Esophagus muscularis mucosa (tissue), 4 donors: ENCODE results near the gene UBE2G1.
A peak's percentile ranks its signal among the peaks of the same experiment; 100 is the strongest.

Experiments used
- EP300 ChIP-seq: sonication (generic); formaldehyde crosslinking; IDR thresholded peaks from one replicate; pipeline ENCODE4 v1.6.1; 2017; ENCODE audit warnings: antibody characterized with exemption
- POLR2A ChIP-seq: fragments of 450-650 bp; IDR thresholded peaks from one replicate; pipeline ENCODE4 v1.6.1; 2017; ENCODE audit warnings: antibody characterized with exemption, moderate library complexity, mild to moderate bottlenecking, low read depth
- POLR2AphosphoS5 ChIP-seq, 2 donors: sonication (generic); formaldehyde crosslinking; IDR thresholded peaks; one replicate each; pipeline ENCODE4 v1.6.1; 2017; ENCODE audit warnings: antibody characterized with exemption in 2 of 2
- TF ChIP-seq, protein P1 (sequence below), 3 experiments: fragments of 200-600 bp in 2 of 3; fragments of 450-650 bp in 1 of 3; sonication (generic) in 2 of 3; IDR thresholded peaks; one replicate each; pipeline ENCODE4 v1.5.1; 2017 to 2019; ENCODE audit warnings: antibody characterized with exemption in 3 of 3, mild to moderate bottlenecking in 2 of 3, moderate library complexity in 1 of 3

DNA sequence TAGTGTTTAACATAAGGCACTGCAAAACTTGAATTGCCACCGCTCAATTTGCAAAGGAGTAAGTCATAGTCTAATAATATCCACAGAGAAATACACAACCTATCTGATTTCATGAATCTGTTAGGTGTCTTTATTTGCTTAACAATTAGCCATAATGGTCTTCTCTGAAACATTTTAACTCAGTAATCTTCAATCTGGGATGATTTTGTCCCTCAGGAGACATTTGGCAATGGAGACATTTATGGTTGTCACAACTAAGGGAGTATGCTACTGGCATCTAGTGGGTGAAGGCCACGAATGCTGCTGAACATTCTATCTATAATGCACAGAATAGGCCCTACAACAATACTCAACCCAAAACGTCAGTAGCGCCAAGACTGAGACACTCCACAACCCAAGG is 4.3 kb downstream of the UBE2G1 start:
- TF ChIP-seq POLR2A (no peak), EP300 (no peak), POLR2AphosphoS5 (IDR thresholded peaks at IDR 0.05) (no peak)
- TF ChIP-seq, protein P1, sequence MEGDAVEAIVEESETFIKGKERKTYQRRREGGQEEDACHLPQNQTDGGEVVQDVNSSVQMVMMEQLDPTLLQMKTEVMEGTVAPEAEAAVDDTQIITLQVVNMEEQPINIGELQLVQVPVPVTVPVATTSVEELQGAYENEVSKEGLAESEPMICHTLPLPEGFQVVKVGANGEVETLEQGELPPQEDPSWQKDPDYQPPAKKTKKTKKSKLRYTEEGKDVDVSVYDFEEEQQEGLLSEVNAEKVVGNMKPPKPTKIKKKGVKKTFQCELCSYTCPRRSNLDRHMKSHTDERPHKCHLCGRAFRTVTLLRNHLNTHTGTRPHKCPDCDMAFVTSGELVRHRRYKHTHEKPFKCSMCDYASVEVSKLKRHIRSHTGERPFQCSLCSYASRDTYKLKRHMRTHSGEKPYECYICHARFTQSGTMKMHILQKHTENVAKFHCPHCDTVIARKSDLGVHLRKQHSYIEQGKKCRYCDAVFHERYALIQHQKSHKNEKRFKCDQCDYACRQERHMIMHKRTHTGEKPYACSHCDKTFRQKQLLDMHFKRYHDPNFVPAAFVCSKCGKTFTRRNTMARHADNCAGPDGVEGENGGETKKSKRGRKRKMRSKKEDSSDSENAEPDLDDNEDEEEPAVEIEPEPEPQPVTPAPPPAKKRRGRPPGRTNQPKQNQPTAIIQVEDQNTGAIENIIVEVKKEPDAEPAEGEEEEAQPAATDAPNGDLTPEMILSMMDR (IDR thresholded peaks at IDR 0.05) = peak in 1 of 3 experiments; percentile 27
